Measurements from ENCODE around the gene KIF3B. TPM values are rescaled to one million over a fixed set of nuclear protein-coding genes. Genes with fewer than 3 reads are reported as not detected.

Gene KIF3B
- total RNA-seq, 1 donor from 2014 or later = 55.3 TPM

- H3K27me3 Mint-ChIP-seq (ENCODE audit: unreplicated experiment) = peaks cover 12% of the 10 kb centered on the region
- H3K4me1 Mint-ChIP-seq (ENCODE audit: low read depth, unreplicated experiment) = peaks cover 28% of the 10 kb centered on the region
- no peaks in the 10 kb centered on the region for H3K36me3 Mint-ChIP-seq (ENCODE audit: unreplicated experiment)
- H3K4me3 Mint-ChIP-seq (ENCODE audit: unreplicated experiment) = peak within 1 kb of the TSS; percentile 97
- H3K27ac Mint-ChIP-seq (ENCODE audit: unreplicated experiment) = peak within 1 kb of the TSS; percentile 89
- no peak for TF ChIP-seq CTCF (IDR thresholded peaks at IDR 0.05; ENCODE audit: partially characterized antibody, unreplicated experiment)
- DNase-seq = peak; percentile 100
- H3K9me3 Mint-ChIP-seq (ENCODE audit: unreplicated experiment) = peaks cover 9% of the 10 kb centered on the region
These were observed 80.6 kb downstream of the KIF3B start, which contains the start of gene ASXL1 for GRCh38 chr20:32357869-32358631. ASXL1 (plus strand) TSS chr20:32358331; CDS start chr20:32358776, 445 bp downstream.

- TF ChIP-seq CTCF (IDR thresholded peaks at IDR 0.05; ENCODE audit: partially characterized antibody, unreplicated experiment) = no peak
- DNase-seq = no peak
- peaks cover 9% of the 10 kb centered on the region for H3K9me3 Mint-ChIP-seq (ENCODE audit: unreplicated experiment)
- H3K27me3 Mint-ChIP-seq (ENCODE audit: unreplicated experiment) = peaks cover 13% of the 10 kb centered on the region
- no peak overlapping the region for H3K4me3 Mint-ChIP-seq (ENCODE audit: unreplicated experiment)
- H3K4me1 Mint-ChIP-seq (ENCODE audit: low read depth, unreplicated experiment) = peaks cover 28% of the 10 kb centered on the region
- H3K36me3 Mint-ChIP-seq (ENCODE audit: unreplicated experiment) = no peaks in the 10 kb centered on the region
- H3K27ac Mint-ChIP-seq (ENCODE audit: unreplicated experiment) = no peak overlapping the region
These were observed 81.1 kb downstream of the KIF3B start for GRCh38 chr20:32358632-32358882.

DNA sequence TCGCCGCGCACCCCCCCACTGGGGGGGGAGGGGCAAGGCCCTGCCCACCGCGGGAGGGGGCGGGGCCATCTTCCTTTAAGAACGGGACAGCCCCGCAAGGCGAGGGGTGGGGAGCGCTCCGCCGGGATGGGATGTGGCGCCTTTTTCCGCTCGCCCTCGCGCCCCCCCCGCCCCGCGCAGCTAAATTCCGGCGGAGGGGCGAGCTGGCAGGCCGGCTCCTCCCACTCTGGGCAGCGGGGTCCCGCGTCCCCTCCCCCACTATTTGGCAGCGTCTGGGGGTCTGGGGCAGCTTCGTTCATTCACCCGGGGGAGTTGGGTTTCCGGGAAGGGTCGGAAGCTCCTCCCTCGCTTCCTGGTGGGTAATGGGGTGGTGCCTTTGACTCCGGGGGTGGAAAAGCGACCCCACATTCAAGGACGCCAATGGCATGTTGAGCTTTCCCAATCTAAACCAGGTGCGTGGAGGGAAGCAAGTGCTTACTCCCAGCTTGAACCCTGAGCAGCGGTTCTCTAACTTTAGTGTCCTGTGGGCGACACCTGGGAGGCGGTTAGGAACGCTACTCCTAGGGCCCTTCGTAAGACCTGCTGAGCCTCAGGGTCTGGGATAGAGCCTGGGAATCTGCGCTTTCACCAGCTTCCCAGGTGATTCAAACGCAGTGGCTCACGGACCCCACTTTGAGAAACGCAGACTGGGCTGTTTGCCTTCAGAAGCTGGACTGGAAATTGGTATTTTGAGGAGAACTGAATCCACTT is 81.6 kb downstream of the KIF3B start:
- Mint-ChIP-seq H3K9me3 (ENCODE audit: unreplicated experiment) (peaks cover 9% of the 10 kb centered on the region), H3K4me3 (ENCODE audit: unreplicated experiment) (peak overlapping the region; percentile 85), H3K27ac (ENCODE audit: unreplicated experiment) (peak overlapping the region; percentile 9), H3K27me3 (ENCODE audit: unreplicated experiment) (peaks cover 15% of the 10 kb centered on the region), H3K36me3 (ENCODE audit: unreplicated experiment) (no peaks in the 10 kb centered on the region), H3K4me1 (ENCODE audit: low read depth, unreplicated experiment) (peaks cover 28% of the 10 kb centered on the region)
- no peak for TF ChIP-seq CTCF (IDR thresholded peaks at IDR 0.05; ENCODE audit: partially characterized antibody, unreplicated experiment)
- peak; percentile 75 for DNase-seq

- Mint-ChIP-seq H3K27ac (ENCODE audit: unreplicated experiment) (peak overlapping the region; percentile 9), H3K9me3 (ENCODE audit: unreplicated experiment) (peaks cover 9% of the 10 kb centered on the region), H3K4me1 (ENCODE audit: low read depth, unreplicated experiment) (peaks cover 24% of the 10 kb centered on the region), H3K27me3 (ENCODE audit: unreplicated experiment) (peaks cover 15% of the 10 kb centered on the region), H3K36me3 (ENCODE audit: unreplicated experiment) (no peaks in the 10 kb centered on the region), H3K4me3 (ENCODE audit: unreplicated experiment) (peak overlapping the region; percentile 85)
- no peak for TF ChIP-seq CTCF (IDR thresholded peaks at IDR 0.05; ENCODE audit: partially characterized antibody, unreplicated experiment)
- DNase-seq = no peak
These were observed 82.3 kb downstream of the KIF3B start for GRCh38 chr20:32359633-32360332.
